ENCODE data around the gene OSGIN1.
A peak's percentile ranks its signal among the peaks of the same experiment; 100 is the strongest.

The OSGIN1 gene

GRCh38 chr16:83995754-83996153 is 42.7 kb downstream of the OSGIN1 start:
- DNase-seq: peak in 35 of 51 donors; percentile 13 to 87 (median 56)

- no peak for DNase-seq
These were observed 43.6 kb downstream of the OSGIN1 start for GRCh38 chr16:83996481-83997252.

GRCh38 chr16:83998091-83998490 is 45.1 kb downstream of the OSGIN1 start:
- no peak for DNase-seq

- DNase-seq: no peak
These were observed 48.1 kb downstream of the OSGIN1 start for GRCh38 chr16:84000989-84001642.

GRCh38 chr16:84001726-84002125 is 48.7 kb downstream of the OSGIN1 start:
- no peak for DNase-seq

GRCh38 chr16:84003038-84003437 is 50.0 kb downstream of the OSGIN1 start:
- DNase-seq: no peak

- no peak for DNase-seq
These were observed 51.4 kb downstream of the OSGIN1 start for GRCh38 chr16:84004442-84004841.

GRCh38 chr16:84005391-84005790 is 52.4 kb downstream of the OSGIN1 start:
- DNase-seq: no peak

GRCh38 chr16:84007520-84007919 is 54.5 kb downstream of the OSGIN1 start:
- no peak for DNase-seq

GRCh38 chr16:84007965-84008364 is 54.9 kb downstream of the OSGIN1 start:
- no peak for DNase-seq

- DNase-seq: no peak
These were observed 56.2 kb downstream of the OSGIN1 start for GRCh38 chr16:84009282-84009681.

- peak in 4 of 51 donors; percentile 16 to 54 (median 29) for DNase-seq
These were observed 60.9 kb downstream of the OSGIN1 start for GRCh38 chr16:84013787-84014569.

- no peak for DNase-seq
These were observed 61.7 kb downstream of the OSGIN1 start for GRCh38 chr16:84014570-84015327.

- DNase-seq: no peak
These were observed 62.4 kb downstream of the OSGIN1 start for GRCh38 chr16:84015399-84015798.

All from hypothalamus (tissue), 51 donors.